NCI-H2107 (cell line): ENCODE measurements around the gene SPACDR.

ENCODE experiments used
- DNase-seq: peaks from one replicate; lab custom pipeline; 2025; lab: John Stamatoyannopoulos, UW

The SPACDR gene

DNA sequence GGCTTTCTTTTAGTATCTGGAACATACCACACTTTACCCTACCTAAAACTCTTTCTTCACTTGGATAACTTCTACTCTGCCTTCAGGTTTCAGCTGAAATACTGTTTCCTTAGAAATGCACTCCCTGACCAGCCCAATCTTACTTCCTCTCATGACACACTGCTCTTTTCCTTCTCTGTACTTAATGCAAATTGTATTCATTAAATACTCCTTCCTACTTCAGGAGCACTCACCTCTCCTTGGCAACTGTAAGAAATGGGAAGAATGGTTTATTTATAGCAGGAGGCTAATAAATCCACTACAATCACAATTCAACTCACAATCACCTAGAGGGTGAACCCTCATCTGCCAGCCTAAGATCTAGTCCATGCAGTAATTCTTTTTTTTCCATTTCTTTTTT, 50.7 kb downstream of the SPACDR start:
- DNase-seq = no peak

GRCh38 chr7:100411101-100411500, 53.0 kb downstream of the SPACDR start:
- DNase-seq = no peak

- peak; percentile 22 for DNase-seq
Measured at GRCh38 chr7:100407285-100408180, 56.5 kb downstream of the SPACDR start.

DNA sequence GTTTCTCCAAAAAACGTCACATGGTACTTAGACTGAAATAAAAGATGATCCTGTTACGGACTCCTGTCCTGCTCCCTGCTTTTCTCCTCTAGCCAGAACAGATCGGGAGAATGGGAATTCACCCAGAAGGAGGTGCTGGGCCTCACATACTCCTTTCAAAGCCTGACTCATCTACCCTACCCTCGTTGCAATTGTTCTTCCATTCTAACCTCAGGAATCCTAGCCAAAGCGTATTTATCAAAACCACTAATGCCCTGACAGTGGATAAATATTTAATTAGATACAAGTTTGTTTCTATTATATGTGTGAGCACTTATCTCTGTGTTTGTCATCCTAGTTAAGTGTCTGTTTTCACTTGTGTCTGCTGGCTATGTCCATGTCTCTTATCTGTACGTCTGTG, 57.3 kb downstream of the SPACDR start:
- no peak for DNase-seq
